OCI-LY1 (cell line): ENCODE results near the gene FRMD4A.

Experiments used
- H2AFZ ChIP-seq: fragments of 200-600 bp; sonication (generic), shearing (Covaris generic); 2 replicates; pipeline ENCODE4 v1.6.0; 2014; ENCODE audit warnings: antibody characterized with exemption, mild to moderate bottlenecking, low read length
- H3F3A ChIP-seq: fragments of 200-600 bp; sonication (generic), shearing (Covaris generic); 2 replicates; pipeline ENCODE4 v1.6.0; 2014; ENCODE audit warnings: mild to moderate bottlenecking, antibody characterized with exemption, low read length, moderate library complexity; ENCODE audit not compliant: insufficient read depth
- H3K27ac ChIP-seq: fragments of 200-600 bp; sonication (generic); 2 replicates; pipeline ENCODE4 v1.5.1; 2014; ENCODE audit warnings: low read length, mixed run types, mild to moderate bottlenecking, low read depth; ENCODE audit not compliant: poor library complexity, severe bottlenecking
- H3K27me3 ChIP-seq: fragments of 200-600 bp; sonication (generic); 2 replicates; pipeline ENCODE4 v1.6.0; 2014; ENCODE audit warnings: antibody characterized with exemption, mild to moderate bottlenecking, low read length, moderate library complexity; ENCODE audit not compliant: insufficient read depth
- H3K36me3 ChIP-seq: fragments of 200-600 bp; sonication (generic); 2 replicates; pipeline ENCODE4 v1.6.1; 2014; ENCODE audit warnings: mild to moderate bottlenecking, antibody characterized with exemption, low read length, moderate library complexity, mixed read lengths; ENCODE audit not compliant: insufficient read depth
- H3K4me1 ChIP-seq: fragments of 200-600 bp; sonication (generic); 2 replicates; pipeline ENCODE4 v1.5.1; 2014; ENCODE audit warnings: mild to moderate bottlenecking, low read length, moderate library complexity; ENCODE audit not compliant: insufficient read depth, severe bottlenecking
- H3K4me2 ChIP-seq: fragments of 200-600 bp; sonication (generic), shearing (Covaris generic); 2 replicates; pipeline ENCODE4 v1.6.1; 2014; ENCODE audit warnings: low read length
- H3K4me3 ChIP-seq: fragments of 200-600 bp; sonication (generic); 2 replicates; pipeline ENCODE4 v1.5.1; 2014; ENCODE audit warnings: low read length, low read depth, mild to moderate bottlenecking, mixed read lengths; ENCODE audit not compliant: poor library complexity, severe bottlenecking
- H3K79me2 ChIP-seq: fragments of 200-600 bp; shearing (Covaris generic); 2 replicates; pipeline ENCODE4 v1.6.1; 2016; ENCODE audit warnings: mixed run types, low read length, mixed read lengths; ENCODE audit not compliant: insufficient read depth
- H3K9ac ChIP-seq: fragments of 200-600 bp; sonication (generic), shearing (Covaris generic); 2 replicates; pipeline ENCODE4 v1.6.1; 2014; ENCODE audit warnings: mild to moderate bottlenecking, low read length, mixed read lengths
- H3K9me2 ChIP-seq: fragments of 200-600 bp; sonication (generic), shearing (Covaris generic); 2 replicates; pipeline ENCODE4 v1.6.1; 2014; ENCODE audit warnings: low read depth, mild to moderate bottlenecking, low read length, mixed read lengths
- H3K9me3 ChIP-seq: fragments of 200-600 bp; shearing (Covaris generic); 2 replicates; pipeline ENCODE4 v1.6.1; 2014; ENCODE audit warnings: low read length, mixed read lengths
- H4K20me1 ChIP-seq: fragments of 200-600 bp; sonication (generic), shearing (Covaris generic); 2 replicates; pipeline ENCODE4 v1.6.0; 2016; ENCODE audit warnings: mild to moderate bottlenecking, low read length; ENCODE audit not compliant: insufficient read depth
- EZH2 ChIP-seq: fragments of 200-600 bp; sonication (generic), shearing (Covaris generic); IDR thresholded peaks from 2 replicates; pipeline ENCODE4 v1.8.0; 2017; ENCODE audit warnings: borderline replicate concordance, mixed run types, mild to moderate bottlenecking, antibody characterized with exemption, low read length, moderate library complexity, mixed read lengths
- TF ChIP-seq, protein P1 (sequence below): fragments of 200-600 bp; sonication (generic), shearing (Covaris generic); IDR thresholded peaks from 2 replicates; pipeline ENCODE4 v1.5.1; 2017; ENCODE audit warnings: mild to moderate bottlenecking, antibody characterized with exemption, low read length, moderate library complexity, mixed read lengths

The FRMD4A gene

DNA sequence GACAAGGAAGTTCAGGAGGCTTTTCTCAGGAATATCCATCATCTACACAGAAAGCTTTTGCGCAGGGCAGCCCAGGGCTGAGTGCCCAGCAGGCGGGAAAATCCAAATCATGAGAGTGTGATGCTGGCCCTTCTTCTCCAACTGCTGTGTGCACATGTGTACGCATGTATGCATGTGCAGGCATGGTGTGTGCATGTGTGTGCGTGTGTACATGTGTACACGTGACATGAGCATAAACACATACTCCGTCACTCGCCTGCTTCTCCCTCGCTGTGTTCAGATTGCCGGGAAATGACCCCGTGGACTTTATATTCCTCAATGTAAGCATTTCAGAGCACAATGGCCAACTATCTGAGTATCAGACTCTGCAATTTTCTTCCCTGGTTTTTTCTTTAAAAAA, 658.8 kb downstream of the FRMD4A start:
- H3K79me2 ChIP-seq = no peaks in the 10 kb centered on the region
- no peaks in the 10 kb centered on the region for H3F3A ChIP-seq
- H3K9me2 ChIP-seq = no peaks in the 10 kb centered on the region
- no peak overlapping the region for H3K4me3 ChIP-seq
- no peak overlapping the region for H2AFZ ChIP-seq
- 0 out of 2 replicates have a peak, but pooled peaks cover 4% of the 10 kb centered on the region for H3K27me3 ChIP-seq
- no peak overlapping the region for H3K27ac ChIP-seq
- no peaks in the 10 kb centered on the region for H4K20me1 ChIP-seq
- H3K4me1 ChIP-seq = no peaks in the 10 kb centered on the region
- no peak overlapping the region for H3K9ac ChIP-seq
- TF ChIP-seq, protein P1, sequence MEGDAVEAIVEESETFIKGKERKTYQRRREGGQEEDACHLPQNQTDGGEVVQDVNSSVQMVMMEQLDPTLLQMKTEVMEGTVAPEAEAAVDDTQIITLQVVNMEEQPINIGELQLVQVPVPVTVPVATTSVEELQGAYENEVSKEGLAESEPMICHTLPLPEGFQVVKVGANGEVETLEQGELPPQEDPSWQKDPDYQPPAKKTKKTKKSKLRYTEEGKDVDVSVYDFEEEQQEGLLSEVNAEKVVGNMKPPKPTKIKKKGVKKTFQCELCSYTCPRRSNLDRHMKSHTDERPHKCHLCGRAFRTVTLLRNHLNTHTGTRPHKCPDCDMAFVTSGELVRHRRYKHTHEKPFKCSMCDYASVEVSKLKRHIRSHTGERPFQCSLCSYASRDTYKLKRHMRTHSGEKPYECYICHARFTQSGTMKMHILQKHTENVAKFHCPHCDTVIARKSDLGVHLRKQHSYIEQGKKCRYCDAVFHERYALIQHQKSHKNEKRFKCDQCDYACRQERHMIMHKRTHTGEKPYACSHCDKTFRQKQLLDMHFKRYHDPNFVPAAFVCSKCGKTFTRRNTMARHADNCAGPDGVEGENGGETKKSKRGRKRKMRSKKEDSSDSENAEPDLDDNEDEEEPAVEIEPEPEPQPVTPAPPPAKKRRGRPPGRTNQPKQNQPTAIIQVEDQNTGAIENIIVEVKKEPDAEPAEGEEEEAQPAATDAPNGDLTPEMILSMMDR = no peak
- no peak for TF ChIP-seq EZH2
- no peaks in the 10 kb centered on the region for H3K9me3 ChIP-seq
- no peak overlapping the region for H3K4me2 ChIP-seq
- H3K36me3 ChIP-seq = no peaks in the 10 kb centered on the region

DNA sequence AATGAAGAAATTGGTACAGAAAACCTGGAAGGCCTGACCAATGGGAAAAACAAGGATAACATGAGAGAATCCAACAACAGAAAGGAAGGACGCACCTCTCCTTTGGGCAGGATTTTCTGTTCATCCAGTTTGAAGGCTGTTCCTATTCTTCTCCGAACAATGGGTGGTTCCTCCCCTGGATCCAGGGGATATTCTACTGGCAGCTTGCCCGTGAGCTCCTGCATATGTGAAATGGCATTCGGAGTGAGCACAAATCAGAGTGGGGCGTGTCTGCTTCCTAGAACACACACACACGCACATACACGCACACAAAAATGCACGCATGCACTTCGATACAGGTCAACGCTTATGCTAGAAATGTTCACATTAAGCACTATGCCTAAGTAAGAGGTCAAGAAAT, 660.4 kb downstream of the FRMD4A start:
- H3K9me3 ChIP-seq = no peaks in the 10 kb centered on the region
- H4K20me1 ChIP-seq = no peaks in the 10 kb centered on the region
- no peaks in the 10 kb centered on the region for H3K9me2 ChIP-seq
- no peaks in the 10 kb centered on the region for H3F3A ChIP-seq
- H3K27ac ChIP-seq = no peak overlapping the region
- no peak overlapping the region for H2AFZ ChIP-seq
- H3K4me3 ChIP-seq = no peak overlapping the region
- no peaks in the 10 kb centered on the region for H3K4me1 ChIP-seq
- no peaks in the 10 kb centered on the region for H3K36me3 ChIP-seq
- no peaks in the 10 kb centered on the region for H3K79me2 ChIP-seq
- no peak overlapping the region for H3K9ac ChIP-seq
- TF ChIP-seq EZH2 = no peak
- TF ChIP-seq, protein P1 = no peak
- H3K27me3 ChIP-seq = 0 out of 2 replicates have a peak, but pooled peaks cover 4% of the 10 kb centered on the region
- no peak overlapping the region for H3K4me2 ChIP-seq

DNA sequence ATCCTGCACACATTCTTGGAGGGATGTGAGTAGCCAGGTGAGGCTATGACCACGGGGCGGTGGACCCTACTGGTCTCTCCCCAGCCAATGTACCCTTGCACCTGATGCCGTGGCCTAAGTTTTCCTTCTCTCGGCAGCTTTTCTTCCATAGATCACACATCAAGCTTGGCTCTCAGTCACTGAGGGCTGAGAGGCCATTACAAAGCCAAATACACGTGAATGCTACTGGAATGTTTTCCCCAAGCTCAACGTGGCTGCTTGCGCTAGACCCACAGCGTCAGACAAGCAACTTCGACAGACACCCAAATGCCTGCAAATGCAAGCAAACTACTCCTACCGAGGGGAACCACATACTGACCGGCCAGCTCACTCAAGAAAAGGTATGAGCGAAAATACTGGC, 660.8 kb downstream of the FRMD4A start:
- H3K79me2 ChIP-seq = no peaks in the 10 kb centered on the region
- H4K20me1 ChIP-seq = no peaks in the 10 kb centered on the region
- H2AFZ ChIP-seq = no peak overlapping the region
- no peak overlapping the region for H3K4me3 ChIP-seq
- H3K9ac ChIP-seq = no peak overlapping the region
- H3K36me3 ChIP-seq = no peaks in the 10 kb centered on the region
- no peaks in the 10 kb centered on the region for H3K9me3 ChIP-seq
- H3K4me2 ChIP-seq = no peak overlapping the region
- TF ChIP-seq, protein P1 = no peak
- no peak for TF ChIP-seq EZH2
- 0 out of 2 replicates have a peak, but pooled peaks cover 4% of the 10 kb centered on the region for H3K27me3 ChIP-seq
- no peaks in the 10 kb centered on the region for H3K4me1 ChIP-seq
- H3K9me2 ChIP-seq = no peaks in the 10 kb centered on the region
- H3F3A ChIP-seq = no peaks in the 10 kb centered on the region
- no peak overlapping the region for H3K27ac ChIP-seq
